CD14-positive monocyte (primary cell): Measurements from ENCODE around the gene RALB. TPM values are rescaled to one million over a fixed set of nuclear protein-coding genes. Genes with fewer than 3 reads are reported as not detected.

Experiments used
- DNase-seq, 3 donors: peaks; one replicate each; pipeline ENCODE4 v3.0.0-alpha.2; 2011 to 2022
- H2AFZ ChIP-seq: 2 replicates; pipeline ENCODE4 v1.6.0; 2012; ENCODE audit warnings: mild to moderate bottlenecking, low read depth, low read length, inconsistent platforms; ENCODE audit not compliant: insufficient read depth, poor library complexity, severe bottlenecking
- H3K27ac ChIP-seq, 2 donors: 1 replicate in 1 of 2; 2 replicates in 1 of 2; pipeline ENCODE4 v1.5.1; 2012 to 2013; ENCODE audit warnings: low read length in 2 of 2, control low read depth in 1 of 2, inconsistent platforms in 1 of 2, low read depth in 1 of 2, mild to moderate bottlenecking in 1 of 2
- H3K27me3 ChIP-seq, 2 donors: one replicate each; pipeline versions ENCODE4 v1.6.0 to v1.6.1; 2011 to 2013; ENCODE audit warnings: low read length in 2 of 2; ENCODE audit not compliant: control insufficient read depth in 2 of 2, insufficient read depth in 2 of 2
- H3K36me3 ChIP-seq, 2 donors: replicated peaks in 1 of 2; 1 replicate in 1 of 2; 2 replicates in 1 of 2; pipeline versions ENCODE4 v1.5.1 to v1.6.1; 2012 to 2013; ENCODE audit warnings: low read length in 2 of 2, control low read depth in 1 of 2, inconsistent platforms in 1 of 2, mild to moderate bottlenecking in 1 of 2; ENCODE audit not compliant: insufficient read depth in 2 of 2, control insufficient read depth in 1 of 2
- H3K4me1 ChIP-seq, 2 donors: 1 replicate in 1 of 2; 2 replicates in 1 of 2; pipeline versions ENCODE4 v1.5.1 to v1.6.1; 2012 to 2013; ENCODE audit warnings: low read length in 2 of 2, control low read depth in 1 of 2, inconsistent platforms in 1 of 2, mild to moderate bottlenecking in 1 of 2, moderate library complexity in 1 of 2; ENCODE audit not compliant: insufficient read depth in 2 of 2, control insufficient read depth in 1 of 2
- H3K4me2 ChIP-seq: replicated peaks from 2 replicates; pipeline ENCODE3; 2012; ENCODE audit warnings: low read length, moderate library complexity, mild to moderate bottlenecking; ENCODE audit not compliant: poor library complexity, severe bottlenecking; ENCODE audit errors: extremely low read depth
- H3K4me3 ChIP-seq, 3 experiments: fragments of 200-600 bp in 1 of 3; sonication (generic) in 1 of 3; replicated peaks in 1 of 3; 1 replicate in 2 of 3; 2 replicates in 1 of 3; pipeline ENCODE4 v1.5.1; 2011 to 2013; ENCODE audit warnings: low read length in 3 of 3, mild to moderate bottlenecking in 3 of 3, control low read depth in 2 of 3, low read depth in 2 of 3, inconsistent platforms in 1 of 3, moderate library complexity in 1 of 3
- H3K79me2 ChIP-seq: 2 replicates; pipeline ENCODE4 v1.6.0; 2012; ENCODE audit warnings: mild to moderate bottlenecking, control low read depth, inconsistent platforms, low read length, moderate library complexity; ENCODE audit not compliant: insufficient read depth
- H3K9ac ChIP-seq: 2 replicates; pipeline ENCODE4 v1.6.0; 2017; ENCODE audit warnings: low read length, mild to moderate bottlenecking; ENCODE audit not compliant: insufficient read depth, poor library complexity, severe bottlenecking
- H3K9me3 ChIP-seq, 2 donors: replicated peaks in 1 of 2; 1 replicate in 1 of 2; 2 replicates in 1 of 2; pipeline versions ENCODE4 v1.5.1 to v1.6.1; 2012 to 2013; ENCODE audit warnings: low read length in 2 of 2, control low read depth in 1 of 2; ENCODE audit not compliant: control insufficient read depth in 1 of 2, insufficient read depth in 1 of 2
- H4K20me1 ChIP-seq: 2 replicates; pipeline ENCODE4 v1.6.0; 2012; ENCODE audit warnings: mild to moderate bottlenecking, low read length, control low read depth, moderate library complexity; ENCODE audit not compliant: insufficient read depth
- H3K27ac Mint-ChIP-seq, 7 donors: one replicate each; pipeline ENCODE4 v1.8.0; 2020; ENCODE audit warnings: mild to moderate bottlenecking in 7 of 7, mixed read lengths in 7 of 7, moderate library complexity in 6 of 7, inconsistent platforms in 2 of 7
- H3K27me3 Mint-ChIP-seq, 3 donors: one replicate each; pipeline ENCODE4 v1.8.0; 2021 to 2022; ENCODE audit warnings: low read depth in 3 of 3, mild to moderate bottlenecking in 3 of 3, mixed read lengths in 3 of 3, moderate library complexity in 3 of 3, inconsistent platforms in 1 of 3
- H3K36me3 Mint-ChIP-seq, 2 donors: one replicate each; pipeline ENCODE4 v1.8.0; 2020; ENCODE audit warnings: mixed read lengths in 2 of 2, inconsistent platforms in 1 of 2, mild to moderate bottlenecking in 1 of 2
- H3K4me1 Mint-ChIP-seq: one replicate; pipeline ENCODE4 v1.8.0; 2020; ENCODE audit warnings: mild to moderate bottlenecking, mixed read lengths
- H3K4me3 Mint-ChIP-seq, 2 donors: one replicate each; pipeline ENCODE4 v1.8.0; 2020; ENCODE audit warnings: mild to moderate bottlenecking in 2 of 2, mixed read lengths in 2 of 2, moderate library complexity in 1 of 2
- H3K9me3 Mint-ChIP-seq, 7 donors: one replicate each; pipeline ENCODE4 v1.8.0; 2020 to 2022; ENCODE audit warnings: mixed read lengths in 7 of 7, mild to moderate bottlenecking in 6 of 7, moderate library complexity in 6 of 7, inconsistent platforms in 2 of 7
- WGBS: methylation state at CpG from one replicate; pipeline ENCODE4 v1.1.5; 2013; ENCODE audit warnings: missing lambda C conversion rate; ENCODE audit not compliant: insufficient coverage; 5-methylcytosine and 5-hydroxymethylcytosine counted together
- intact Hi-C, 2 donors: fragments of 100-400 bp; cut with micrococcal nuclease; formaldehyde crosslinking; loops; one replicate each; pipeline versions ENCODE4 v1.15.0 to v1.15.1; 2023
- polyA plus RNA-seq, 3 donors: library from polyadenylated mRNA; depleted of rRNA in 1 of 3; unstranded in 2 of 3; stranded (reverse) in 1 of 3; fragments of 300-500 nt in 2 of 3; fragments of >200 nt in 1 of 3; fragmentation: Illumina TruSeq in 2 of 3; gene quantifications; 1 replicate in 2 of 3; 2 replicates in 1 of 3; pipeline ENCODE4 v1.2.3, GENCODE V29; 2012 to 2021
- TF ChIP-seq, protein P1 (sequence below): fragments of 200-600 bp; IDR thresholded peaks from one replicate; pipeline ENCODE4 v1.8.0; 2022; ENCODE audit warnings: antibody characterized with exemption, mild to moderate bottlenecking

Gene RALB
- polyA plus RNA-seq, 3 donors, result 57.2 to 163 (median 139) TPM

DNA sequence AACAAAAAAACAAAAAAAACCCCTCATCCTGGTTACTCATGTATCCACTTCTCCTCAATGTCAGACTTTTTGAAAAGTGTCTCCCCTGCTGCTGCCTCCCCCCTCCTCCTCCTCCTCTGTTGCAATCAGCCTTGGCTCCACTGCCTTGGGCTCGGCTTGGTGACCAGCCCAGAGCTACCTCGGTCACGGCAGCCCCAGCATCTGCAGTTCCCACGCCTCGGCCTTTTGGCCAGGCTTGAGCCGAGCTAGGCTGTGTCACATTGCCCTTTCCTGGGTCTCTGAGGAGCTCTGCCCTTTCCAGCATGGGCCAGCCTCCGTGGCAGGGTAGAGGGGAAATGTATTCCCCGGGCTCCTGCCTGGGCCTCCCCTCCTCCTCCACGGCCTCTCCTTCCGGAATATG lies 70.6 kb downstream of the RALB start:
- Mint-ChIP-seq H3K9me3 (peaks cover 0 to 2% (median 0%) of the 10 kb centered on the region in 7 donors), H3K4me1 (peaks cover 7% of the 10 kb centered on the region), H3K36me3 (no peaks in the 10 kb centered on the region), H3K27me3 (peaks cover 4 to 12% (median 9%) of the 10 kb centered on the region in 3 donors), H3K27ac (no peak overlapping the region), H3K4me3 (no peak overlapping the region)
- no peaks in the 10 kb centered on the region for H3K9me3 ChIP-seq
- DNase-seq, result no peak
- TF ChIP-seq, protein P1, sequence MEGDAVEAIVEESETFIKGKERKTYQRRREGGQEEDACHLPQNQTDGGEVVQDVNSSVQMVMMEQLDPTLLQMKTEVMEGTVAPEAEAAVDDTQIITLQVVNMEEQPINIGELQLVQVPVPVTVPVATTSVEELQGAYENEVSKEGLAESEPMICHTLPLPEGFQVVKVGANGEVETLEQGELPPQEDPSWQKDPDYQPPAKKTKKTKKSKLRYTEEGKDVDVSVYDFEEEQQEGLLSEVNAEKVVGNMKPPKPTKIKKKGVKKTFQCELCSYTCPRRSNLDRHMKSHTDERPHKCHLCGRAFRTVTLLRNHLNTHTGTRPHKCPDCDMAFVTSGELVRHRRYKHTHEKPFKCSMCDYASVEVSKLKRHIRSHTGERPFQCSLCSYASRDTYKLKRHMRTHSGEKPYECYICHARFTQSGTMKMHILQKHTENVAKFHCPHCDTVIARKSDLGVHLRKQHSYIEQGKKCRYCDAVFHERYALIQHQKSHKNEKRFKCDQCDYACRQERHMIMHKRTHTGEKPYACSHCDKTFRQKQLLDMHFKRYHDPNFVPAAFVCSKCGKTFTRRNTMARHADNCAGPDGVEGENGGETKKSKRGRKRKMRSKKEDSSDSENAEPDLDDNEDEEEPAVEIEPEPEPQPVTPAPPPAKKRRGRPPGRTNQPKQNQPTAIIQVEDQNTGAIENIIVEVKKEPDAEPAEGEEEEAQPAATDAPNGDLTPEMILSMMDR, result no peak
- H3K79me2 ChIP-seq, result no peaks in the 10 kb centered on the region
- no peak overlapping the region for H2AFZ ChIP-seq
- 68% methylated on average over 5 of the region's 10 CpGs for WGBS
- no peaks in the 10 kb centered on the region for H3K4me1 ChIP-seq
- no peaks in the 10 kb centered on the region for H3K36me3 ChIP-seq
- intact Hi-C loops, result no loop called here
- no peaks in the 10 kb centered on the region for H4K20me1 ChIP-seq
- no peak overlapping the region for H3K4me2 ChIP-seq
- H3K27me3 ChIP-seq, result no peaks in the 10 kb centered on the region
- no peak overlapping the region for H3K9ac ChIP-seq
- H3K4me3 ChIP-seq, result no peak overlapping the region
- H3K27ac ChIP-seq, result no peak overlapping the region

DNA sequence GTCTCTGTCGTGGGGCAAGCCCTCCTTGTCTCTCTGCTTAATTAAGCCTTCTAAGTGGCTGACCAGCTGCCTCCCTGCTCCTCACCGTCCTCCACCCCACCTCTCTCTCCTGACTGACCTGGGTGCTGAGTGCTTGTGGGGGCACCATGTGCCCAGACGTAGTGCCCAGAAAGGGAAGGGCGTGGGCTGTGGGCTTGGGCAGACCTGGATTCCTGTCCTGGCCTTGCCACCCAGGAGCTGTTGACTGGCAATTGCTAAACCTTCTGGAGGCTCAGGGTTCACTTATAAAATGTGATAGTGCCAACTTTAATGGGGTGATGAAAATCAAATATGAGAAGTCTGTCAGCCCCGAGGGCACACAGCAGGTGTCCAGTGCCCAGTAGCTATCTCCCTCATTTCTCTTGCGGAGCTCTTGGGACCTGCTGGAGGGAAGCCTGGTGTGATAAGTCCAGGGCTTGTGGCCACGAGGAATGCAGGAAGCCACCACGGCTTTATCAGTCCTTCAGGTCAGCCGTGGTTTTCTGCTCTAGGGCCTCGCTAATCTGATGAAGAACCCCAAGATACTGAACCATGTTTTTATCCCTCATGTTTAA lies 71.3 kb downstream of the RALB start:
- TF ChIP-seq, protein P1, result no peak
- 60% methylated on average over 8 of the region's 10 CpGs for WGBS
- Mint-ChIP-seq H3K4me1 (peaks cover 6% of the 10 kb centered on the region), H3K36me3 (no peaks in the 10 kb centered on the region), H3K4me3 (no peak overlapping the region), H3K9me3 (peaks cover 0 to 2% (median 0%) of the 10 kb centered on the region in 7 donors), H3K27me3 (peaks cover 4 to 15% (median 9%) of the 10 kb centered on the region in 3 donors), H3K27ac (no peak overlapping the region)
- Histone ChIP-seq H3K4me2 (no peak overlapping the region), H3K4me1 (no peaks in the 10 kb centered on the region), H3K79me2 (no peaks in the 10 kb centered on the region), H3K27me3 (no peaks in the 10 kb centered on the region), H4K20me1 (no peaks in the 10 kb centered on the region), H3K9ac (no peak overlapping the region), H3K36me3 (no peaks in the 10 kb centered on the region), H3K27ac (no peak overlapping the region), H3K9me3 (no peaks in the 10 kb centered on the region), H3K4me3 (no peak overlapping the region), H2AFZ (no peak overlapping the region)
- intact Hi-C loops, result no loop called here
- DNase-seq, result no peak
